Left ventricle myocardium inferior (tissue), 1 donor: ENCODE results near the gene POLA2. TPM values are rescaled to one million over a fixed set of nuclear protein-coding genes. Genes with fewer than 3 reads are reported as not detected.

Experiments used
- DNase-seq: peaks from one replicate; pipeline ENCODE4 v3.0.0-alpha.2; 2020
- H3K27ac ChIP-seq: fragments of 200-600 bp; replicated peaks from 2 replicates; pipeline ENCODE4 v1.8.0; 2021
- H3K27me3 ChIP-seq: fragments of 200-600 bp; 2 replicates; pipeline ENCODE4 v1.8.0; 2021; ENCODE audit warnings: low read depth
- H3K36me3 ChIP-seq: fragments of 200-600 bp; 2 replicates; pipeline ENCODE4 v1.8.0; 2021
- H3K4me1 ChIP-seq: fragments of 200-600 bp; 2 replicates; pipeline ENCODE4 v1.8.0; 2021
- H3K4me3 ChIP-seq: fragments of 200-600 bp; 2 replicates; pipeline ENCODE4 v1.8.0; 2021; ENCODE audit warnings: mild to moderate bottlenecking, moderate library complexity
- H3K9me3 ChIP-seq: fragments of 200-600 bp; replicated peaks from 2 replicates; pipeline ENCODE4 v1.8.0; 2021
- intact Hi-C: fragments of 100-400 bp; cut with micrococcal nuclease; formaldehyde crosslinking; loops from one replicate; pipeline ENCODE4 v1.11.0; 2022
- total RNA-seq: library from RNA; stranded (reverse); fragmentation: NEBNext Ultra II Directional; extraction: Animal tissue kit (Norgen Biotek cat#: 25700); gene quantifications from one replicate; pipeline ENCODE4 v1.2.1, GENCODE V29; 2021
- TF ChIP-seq, protein P1 (sequence below): fragments of 200-600 bp; IDR thresholded peaks from 2 replicates; pipeline ENCODE4 v1.8.0; 2021; ENCODE audit warnings: antibody characterized with exemption, mild to moderate bottlenecking, borderline replicate concordance
- donor health status: DM: no; HTN: yes; CAD: no; lungs with severe emphysema.

POLA2 gene
- total RNA-seq, 1 donor from 2014 or later: 3.8 TPM

DNA sequence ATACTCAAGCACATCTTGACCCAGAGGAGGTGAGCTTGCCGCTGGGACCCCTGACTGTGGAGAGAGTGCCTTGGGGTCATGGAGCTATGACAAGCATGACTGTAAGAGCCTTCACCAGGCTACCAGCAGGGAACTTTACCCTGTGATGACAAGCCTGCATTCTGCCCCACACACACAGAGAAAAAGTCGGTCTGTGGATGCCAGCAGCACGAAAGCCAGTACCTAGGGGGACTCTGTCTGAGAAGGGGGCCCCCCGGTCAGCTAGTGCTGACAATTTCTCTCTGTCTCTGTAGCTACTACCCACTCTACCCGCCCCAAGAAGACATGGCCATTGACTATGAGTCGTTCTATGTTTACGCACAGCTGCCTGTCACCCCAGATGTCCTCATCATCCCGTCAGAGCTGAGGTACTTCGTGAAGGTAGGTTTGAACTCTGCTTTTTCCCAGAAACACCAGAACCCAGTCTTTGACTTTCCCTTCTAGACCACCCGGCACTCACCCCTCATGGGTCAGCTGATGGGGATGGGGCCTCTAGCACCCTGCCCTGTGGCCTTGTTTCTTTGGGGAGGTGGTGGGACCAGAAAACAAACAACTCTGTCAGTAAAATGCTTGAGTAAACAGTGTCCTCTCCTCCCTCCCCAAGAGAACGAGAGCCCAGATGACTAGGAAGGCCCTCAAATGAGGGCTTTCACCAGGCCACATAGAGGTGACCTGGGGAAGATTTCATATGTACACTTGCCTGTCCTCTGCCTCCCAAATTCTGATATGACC is 34.0 kb downstream of the POLA2 start:
- no peaks in the 10 kb centered on the region for H3K36me3 ChIP-seq
- H3K27me3 ChIP-seq: no peaks in the 10 kb centered on the region
- intact Hi-C loops: no loop called here
- TF ChIP-seq, protein P1, sequence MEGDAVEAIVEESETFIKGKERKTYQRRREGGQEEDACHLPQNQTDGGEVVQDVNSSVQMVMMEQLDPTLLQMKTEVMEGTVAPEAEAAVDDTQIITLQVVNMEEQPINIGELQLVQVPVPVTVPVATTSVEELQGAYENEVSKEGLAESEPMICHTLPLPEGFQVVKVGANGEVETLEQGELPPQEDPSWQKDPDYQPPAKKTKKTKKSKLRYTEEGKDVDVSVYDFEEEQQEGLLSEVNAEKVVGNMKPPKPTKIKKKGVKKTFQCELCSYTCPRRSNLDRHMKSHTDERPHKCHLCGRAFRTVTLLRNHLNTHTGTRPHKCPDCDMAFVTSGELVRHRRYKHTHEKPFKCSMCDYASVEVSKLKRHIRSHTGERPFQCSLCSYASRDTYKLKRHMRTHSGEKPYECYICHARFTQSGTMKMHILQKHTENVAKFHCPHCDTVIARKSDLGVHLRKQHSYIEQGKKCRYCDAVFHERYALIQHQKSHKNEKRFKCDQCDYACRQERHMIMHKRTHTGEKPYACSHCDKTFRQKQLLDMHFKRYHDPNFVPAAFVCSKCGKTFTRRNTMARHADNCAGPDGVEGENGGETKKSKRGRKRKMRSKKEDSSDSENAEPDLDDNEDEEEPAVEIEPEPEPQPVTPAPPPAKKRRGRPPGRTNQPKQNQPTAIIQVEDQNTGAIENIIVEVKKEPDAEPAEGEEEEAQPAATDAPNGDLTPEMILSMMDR: no peak
- H3K4me1 ChIP-seq: peaks cover 88% of the 10 kb centered on the region
- peak overlapping the region; percentile 90 for H3K27ac ChIP-seq
- no peak overlapping the region for H3K4me3 ChIP-seq
- no peak for DNase-seq
- no peaks in the 10 kb centered on the region for H3K9me3 ChIP-seq

DNA sequence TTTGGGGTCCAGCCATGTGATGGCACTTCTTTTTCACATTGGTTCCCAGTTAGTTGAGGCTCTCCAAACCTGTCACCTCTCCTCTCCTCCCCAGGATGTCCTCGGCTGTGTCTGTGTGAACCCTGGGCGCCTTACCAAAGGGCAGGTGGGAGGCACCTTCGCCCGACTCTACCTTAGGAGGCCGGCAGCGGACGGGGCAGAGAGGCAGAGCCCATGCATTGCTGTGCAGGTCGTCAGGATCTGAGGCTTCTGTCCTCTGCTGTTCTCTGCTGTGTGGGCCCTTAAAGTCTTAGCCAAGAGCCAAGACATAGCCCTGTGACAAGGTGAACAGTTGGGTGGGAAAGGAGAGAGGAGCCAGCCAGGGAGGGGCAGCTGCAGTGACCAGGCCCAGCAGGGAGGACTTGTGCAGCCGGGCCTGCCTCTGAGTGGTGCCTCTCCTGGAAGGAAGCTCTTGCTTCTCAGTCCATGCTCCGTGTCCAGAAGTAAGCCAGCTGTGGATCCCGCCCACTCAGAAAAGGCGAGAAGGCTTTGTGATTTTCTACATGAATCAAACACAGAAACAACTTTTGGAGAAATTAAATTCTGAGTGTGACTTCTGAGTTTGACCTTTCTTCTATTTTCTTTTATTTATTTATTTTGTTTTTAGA is 35.4 kb downstream of the POLA2 start:
- Histone ChIP-seq H3K27me3 (no peaks in the 10 kb centered on the region), H3K4me3 (no peak overlapping the region), H3K27ac (peak overlapping the region; percentile 90), H3K4me1 (peaks cover 85% of the 10 kb centered on the region), H3K9me3 (no peaks in the 10 kb centered on the region), H3K36me3 (no peaks in the 10 kb centered on the region)
- TF ChIP-seq, protein P1: no peak
- DNase-seq: peak; percentile 60
- intact Hi-C loops: no loop called here

DNA sequence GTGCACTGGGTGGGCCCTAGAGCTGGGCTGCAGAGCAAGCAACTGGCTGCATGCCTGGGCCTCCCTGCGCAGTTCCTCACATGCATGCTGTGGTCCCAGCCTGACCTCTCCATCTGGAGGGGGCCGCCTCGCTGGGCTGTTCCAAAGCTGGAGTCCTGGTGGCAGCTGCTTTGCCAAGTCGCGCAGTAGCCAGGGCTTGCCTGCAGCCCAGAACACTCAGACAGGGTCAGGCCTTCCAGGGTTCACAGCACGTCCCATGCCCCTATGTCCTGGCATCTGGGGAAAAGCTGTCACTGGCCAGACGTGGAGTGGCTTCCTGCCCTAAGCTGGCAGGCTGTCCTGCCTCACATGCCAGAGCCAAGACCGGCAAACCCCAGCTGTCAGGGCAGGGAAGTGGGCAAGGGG is 36.4 kb downstream of the POLA2 start:
- TF ChIP-seq, protein P1: no peak
- no peaks in the 10 kb centered on the region for H3K36me3 ChIP-seq
- H3K4me1 ChIP-seq: peaks cover 83% of the 10 kb centered on the region
- H3K9me3 ChIP-seq: no peaks in the 10 kb centered on the region
- H3K4me3 ChIP-seq: peak overlapping the region; percentile 36
- no peaks in the 10 kb centered on the region for H3K27me3 ChIP-seq
- peak overlapping the region; percentile 90 for H3K27ac ChIP-seq
- intact Hi-C loops: no loop called here
- DNase-seq: peak; percentile 93

DNA sequence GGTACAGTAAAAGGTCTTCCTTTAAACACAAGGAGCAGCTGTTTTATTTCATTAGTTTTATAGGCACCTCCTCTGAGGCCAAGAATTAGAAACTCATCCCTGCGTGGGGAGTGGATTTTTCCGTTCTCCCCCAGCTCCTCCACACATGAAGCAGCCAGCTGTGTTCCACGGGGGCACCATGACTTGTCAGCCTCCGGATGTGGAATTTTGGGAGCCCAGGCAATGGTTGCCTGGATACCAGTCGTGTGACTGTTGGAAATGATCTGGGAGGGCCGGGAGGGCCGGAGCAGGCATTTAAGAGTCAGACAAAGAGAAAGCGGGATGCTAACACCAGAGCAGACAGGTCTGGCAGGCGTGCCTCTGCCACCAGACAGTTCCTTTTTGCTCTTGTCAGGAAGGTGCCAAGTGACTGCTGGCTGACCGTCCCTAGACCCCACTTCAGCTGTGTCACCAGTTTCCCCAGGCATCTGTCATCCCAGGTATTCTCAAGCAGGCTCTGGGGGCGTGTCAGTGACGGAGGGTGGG is 37.0 kb downstream of the POLA2 start:
- intact Hi-C loops: no loop called here
- peaks cover 77% of the 10 kb centered on the region for H3K4me1 ChIP-seq
- H3K36me3 ChIP-seq: no peaks in the 10 kb centered on the region
- H3K4me3 ChIP-seq: peak overlapping the region; percentile 36
- H3K27me3 ChIP-seq: no peaks in the 10 kb centered on the region
- TF ChIP-seq, protein P1: no peak
- H3K9me3 ChIP-seq: no peaks in the 10 kb centered on the region
- peak overlapping the region; percentile 90 for H3K27ac ChIP-seq
- DNase-seq: peak; percentile 76

DNA sequence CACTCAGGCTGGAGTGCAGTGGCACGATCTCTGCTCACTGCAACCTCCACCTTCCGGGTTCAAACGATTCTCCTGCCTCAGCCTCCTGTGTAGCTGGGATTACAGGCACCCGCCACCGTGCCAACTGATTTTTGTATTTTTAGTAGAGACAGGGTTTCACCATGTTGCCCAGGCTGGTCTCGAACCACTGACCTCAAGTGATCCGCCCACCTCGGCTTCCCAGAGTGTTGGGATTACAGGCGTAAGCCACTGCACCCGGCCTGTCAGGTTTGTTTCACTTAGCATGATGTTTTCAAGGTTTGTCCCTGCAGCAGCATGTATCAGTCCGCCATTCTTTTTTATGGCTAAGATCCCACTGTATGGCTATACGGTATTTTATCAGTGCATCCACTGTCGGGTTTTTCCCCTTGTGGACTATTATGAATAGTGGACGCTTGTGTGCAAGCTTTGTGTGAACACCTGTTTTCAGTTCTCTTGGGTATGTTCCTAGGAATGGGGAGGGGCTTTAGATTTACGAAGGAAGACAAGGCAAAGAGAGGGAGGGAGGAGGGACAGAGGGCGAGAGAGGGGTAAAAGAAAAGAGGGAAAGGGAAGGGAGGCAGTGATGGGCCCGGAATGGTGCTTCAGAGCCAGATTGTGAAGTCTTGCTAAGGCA is 39.0 kb downstream of the POLA2 start:
- Histone ChIP-seq H3K4me1 (peaks cover 63% of the 10 kb centered on the region), H3K27ac (peak overlapping the region; percentile 75), H3K27me3 (no peaks in the 10 kb centered on the region), H3K9me3 (no peaks in the 10 kb centered on the region), H3K4me3 (no peak overlapping the region), H3K36me3 (no peaks in the 10 kb centered on the region)
- intact Hi-C loops: no loop called here
- TF ChIP-seq, protein P1: no peak
- no peak for DNase-seq
